HG03060 (cell line): ENCODE results near the gene ETV4.

ENCODE experiments used
- ATAC-seq: cut with Tn5 transposase; IDR thresholded peaks from one replicate; pipeline ENCODE4 v1.9.1; 2021; ENCODE audit warnings: low read depth, moderate number of reproducible peaks; ENCODE audit not compliant: unreplicated experiment

The ETV4 gene

GRCh38 chr17:43573579-43574321, 27.6 kb upstream of the ETV4 start:
- ATAC-seq, result no peak

GRCh38 chr17:43572368-43572980, 26.3 kb upstream of the ETV4 start:
- no peak for ATAC-seq

GRCh38 chr17:43570518-43570928, 24.4 kb upstream of the ETV4 start:
- ATAC-seq, result no peak

GRCh38 chr17:43568506-43569082, 22.5 kb upstream of the ETV4 start:
- ATAC-seq, result no peak

- no peak for ATAC-seq
These were observed 17.8 kb upstream of the ETV4 start for GRCh38 chr17:43563600-43564594.

GRCh38 chr17:43562679-43563599, 16.8 kb upstream of the ETV4 start:
- no peak for ATAC-seq

- ATAC-seq, result no peak
These were observed 14.6 kb upstream of the ETV4 start for GRCh38 chr17:43560461-43561427.

GRCh38 chr17:43559161-43559816, 13.1 kb upstream of the ETV4 start:
- no peak for ATAC-seq

GRCh38 chr17:43558805-43559160, 12.6 kb upstream of the ETV4 start:
- no peak for ATAC-seq

- no peak for ATAC-seq
These were observed 10.2 kb upstream of the ETV4 start for GRCh38 chr17:43556292-43556691.

- no peak for ATAC-seq
These were observed 8.7 kb upstream of the ETV4 start for GRCh38 chr17:43554857-43555256.

- ATAC-seq, result no peak
These were observed 7.4 kb upstream of the ETV4 start for GRCh38 chr17:43553573-43553972.

- no peak for ATAC-seq
These were observed 6.2 kb upstream of the ETV4 start for GRCh38 chr17:43552229-43552837.

GRCh38 chr17:43550754-43551153, 4.6 kb upstream of the ETV4 start:
- no peak for ATAC-seq

GRCh38 chr17:43549496-43549895, 3.4 kb upstream of the ETV4 start:
- no peak for ATAC-seq

- no peak for ATAC-seq
These were observed 2.7 kb upstream of the ETV4 start for GRCh38 chr17:43548689-43549379.

GRCh38 chr17:43547659-43548256, 1.6 kb upstream of the ETV4 start:
- ATAC-seq, result no peak
